GM12878 (cell line): Measurements from ENCODE around the gene TMEM181.
"Not testable (repeated sequence)": the region's sequence is repeated elsewhere in the genome, so short reads cannot be mapped to it uniquely, and the experiment has no call there.

Experiments
- ASH2L ChIP-seq: fragments of 300-600, 200-600 bp; sonication (generic); IDR thresholded peaks from 2 replicates; pipeline ENCODE4 v1.6.1; 2017; ENCODE audit warnings: low read depth, mild to moderate bottlenecking, borderline replicate concordance
- ATF3 ChIP-seq: IDR thresholded peaks from 2 replicates; pipeline ENCODE4 v1.6.1; 2011; ENCODE audit warnings: low read depth, mild to moderate bottlenecking, low read length, moderate library complexity, borderline replicate concordance; ENCODE audit errors: extremely low read depth
- EZH2 ChIP-seq: IDR thresholded peaks from 2 replicates; pipeline ENCODE4 v1.6.1; 2012; ENCODE audit warnings: low read depth, mild to moderate bottlenecking, control low read depth, inconsistent platforms, low read length, borderline replicate concordance; ENCODE audit not compliant: control insufficient read depth
- JUNB ChIP-seq: IDR thresholded peaks from 2 replicates; pipeline ENCODE4 v1.6.1; 2016; ENCODE audit warnings: antibody characterized with exemption, mild to moderate bottlenecking
- MLLT1 ChIP-seq: fragments of 450-650 bp; IDR thresholded peaks from 2 replicates; pipeline ENCODE4 v1.6.1; 2016; ENCODE audit warnings: mild to moderate bottlenecking
- MXI1 ChIP-seq: fragments of 150-350 bp; IDR thresholded peaks from 2 replicates; pipeline ENCODE4 v1.6.1; 2011; ENCODE audit warnings: low read depth, mild to moderate bottlenecking, inconsistent platforms, low read length, improper control_type of control experiment
- ZZZ3 ChIP-seq: IDR thresholded peaks from 2 replicates; pipeline ENCODE4 v1.6.1; 2011; ENCODE audit warnings: low read depth; ENCODE audit not compliant: control insufficient read depth, insufficient read length

GRCh38 chr6:158656986-158657385 is 97.1 kb downstream of the TMEM181 start:
- not testable (repeated sequence) for TF ChIP-seq MLLT1, EZH2, ATF3, JUNB, ZZZ3, MXI1, ASH2L
